H1 (cell line): ENCODE results near the gene SEC14L5. TPM values are rescaled to one million over a fixed set of nuclear protein-coding genes. Genes with fewer than 3 reads are reported as not detected.
A peak's percentile ranks its signal among the peaks of the same experiment; 100 is the strongest.

ENCODE experiments used
- ASH2L ChIP-seq: fragments of 200-600, 300-600 bp; sonication (generic); IDR thresholded peaks from one replicate; pipeline ENCODE4 v1.7.1; 2017; ENCODE audit warnings: low read length
- ATF2 ChIP-seq: IDR thresholded peaks from 2 replicates; pipeline ENCODE4 v1.6.1; 2012; ENCODE audit warnings: low read length, inconsistent platforms
- BACH1 ChIP-seq: IDR thresholded peaks from 2 replicates; pipeline ENCODE4 v1.6.1; 2012; ENCODE audit warnings: low read length, improper control_type of control experiment
- CREB1 ChIP-seq: IDR thresholded peaks from 2 replicates; pipeline ENCODE4 v1.6.1; 2012; ENCODE audit warnings: inconsistent platforms
- CTBP2 ChIP-seq: IDR thresholded peaks from 2 replicates; pipeline ENCODE4 v1.7.0; 2011; ENCODE audit warnings: borderline replicate concordance, mild to moderate bottlenecking, moderate library complexity, mixed read lengths, low read length; ENCODE audit not compliant: insufficient read depth, insufficient read length
- EZH2 ChIP-seq: fragments of 200-600 bp; sonication (generic); IDR thresholded peaks from 2 replicates; pipeline ENCODE4 v1.7.1; 2012; ENCODE audit warnings: low read depth, mild to moderate bottlenecking, moderate library complexity, low read length, inconsistent platforms; ENCODE audit not compliant: severe bottlenecking
- GTF2F1 ChIP-seq: IDR thresholded peaks from 2 replicates; pipeline ENCODE4 v1.6.1; 2012; ENCODE audit warnings: low read depth, low read length, improper control_type of control experiment, borderline replicate concordance
- KDM4A ChIP-seq: IDR thresholded peaks from one replicate; pipeline ENCODE4 v1.7.1; 2012; ENCODE audit warnings: low read depth, mild to moderate bottlenecking, moderate library complexity, low read length, inconsistent platforms; ENCODE audit not compliant: severe bottlenecking
- KDM5A ChIP-seq: fragments of 200-600 bp; IDR thresholded peaks from 2 replicates; pipeline ENCODE4 v1.7.1; 2012; ENCODE audit warnings: mild to moderate bottlenecking, low read length, inconsistent platforms, mixed read lengths
- MAX ChIP-seq: IDR thresholded peaks from 2 replicates; pipeline ENCODE4 v1.6.1; 2012; ENCODE audit warnings: inconsistent platforms
- RNF2 ChIP-seq: fragments of 200-900, 300-1000 bp; sonication (generic); IDR thresholded peaks from 2 replicates; pipeline ENCODE4 v1.7.1; 2016; ENCODE audit warnings: borderline replicate concordance, low read depth, mild to moderate bottlenecking, antibody characterized with exemption, low read length; ENCODE audit not compliant: poor library complexity, severe bottlenecking; ENCODE audit errors: missing control alignments
- SP2 ChIP-seq: IDR thresholded peaks from 2 replicates; pipeline ENCODE4 v1.6.1; 2012; ENCODE audit warnings: mild to moderate bottlenecking, low read length, inconsistent platforms
- SP4 ChIP-seq: IDR thresholded peaks from 2 replicates; pipeline ENCODE4 v1.6.1; 2012; ENCODE audit warnings: low read length, inconsistent platforms
- SUZ12 ChIP-seq: fragments of 200-600 bp; sonication (generic); IDR thresholded peaks from 2 replicates; pipeline ENCODE4 v1.6.1; 2012; ENCODE audit warnings: mild to moderate bottlenecking, inconsistent platforms, low read length, moderate library complexity, mixed read lengths
- TBP ChIP-seq: IDR thresholded peaks from 2 replicates; pipeline ENCODE4 v1.6.1; 2011; ENCODE audit warnings: low read depth, low read length, improper control_type of control experiment
- TCF12 ChIP-seq: IDR thresholded peaks from 2 replicates; pipeline ENCODE4 v1.6.1; 2011; ENCODE audit warnings: low read depth, mild to moderate bottlenecking, low read length
- polyA plus RNA-seq, 7 experiments: library from polyadenylated mRNA; depleted of rRNA in 3 of 7; stranded (reverse) in 5 of 7; unstranded in 2 of 7; fragments of >200 nt in 5 of 7; fragments of 200-250 nt in 2 of 7; gene quantifications; 1 replicate in 5 of 7; 2 replicates in 1 of 7; 4 replicates in 1 of 7; pipeline versions ENCODE4 v1.2.1 to v1.2.3, GENCODE V29; 2011 to 2013; ENCODE audit warnings: missing spikeins in 2 of 7, mixed read lengths in 2 of 7
- total RNA-seq: library from RNA; stranded (reverse); fragmentation: NEBNext Ultra II Directional; extraction: Animal tissue kit (Norgen Biotek cat#: 25700); gene quantifications from 2 replicates; pipeline ENCODE4 v1.2.1, GENCODE V29; 2021
- TF ChIP-seq, protein P1 (sequence below), 3 experiments: IDR thresholded peaks; 1 replicate in 2 of 3; 2 replicates in 1 of 3; pipeline versions ENCODE4 v1.5.1 to v1.6.1; 2011; ENCODE audit warnings: low read length in 3 of 3, mild to moderate bottlenecking in 3 of 3, inconsistent platforms in 2 of 3, low read depth in 1 of 3, moderate library complexity in 1 of 3; ENCODE audit not compliant: insufficient read depth in 1 of 3; ENCODE audit errors: control extremely low read depth in 1 of 3

Gene SEC14L5
- total and polyA plus RNA-seq, 2 of the 8 experiments (the other 6 are each of a cell fraction or from before 2014, with no cell fraction given): 1.9 to 3.0 TPM

GRCh38 chr16:5058476-5058875, 100.3 kb downstream of the SEC14L5 start (continued):
- TF ChIP-seq, protein P1, sequence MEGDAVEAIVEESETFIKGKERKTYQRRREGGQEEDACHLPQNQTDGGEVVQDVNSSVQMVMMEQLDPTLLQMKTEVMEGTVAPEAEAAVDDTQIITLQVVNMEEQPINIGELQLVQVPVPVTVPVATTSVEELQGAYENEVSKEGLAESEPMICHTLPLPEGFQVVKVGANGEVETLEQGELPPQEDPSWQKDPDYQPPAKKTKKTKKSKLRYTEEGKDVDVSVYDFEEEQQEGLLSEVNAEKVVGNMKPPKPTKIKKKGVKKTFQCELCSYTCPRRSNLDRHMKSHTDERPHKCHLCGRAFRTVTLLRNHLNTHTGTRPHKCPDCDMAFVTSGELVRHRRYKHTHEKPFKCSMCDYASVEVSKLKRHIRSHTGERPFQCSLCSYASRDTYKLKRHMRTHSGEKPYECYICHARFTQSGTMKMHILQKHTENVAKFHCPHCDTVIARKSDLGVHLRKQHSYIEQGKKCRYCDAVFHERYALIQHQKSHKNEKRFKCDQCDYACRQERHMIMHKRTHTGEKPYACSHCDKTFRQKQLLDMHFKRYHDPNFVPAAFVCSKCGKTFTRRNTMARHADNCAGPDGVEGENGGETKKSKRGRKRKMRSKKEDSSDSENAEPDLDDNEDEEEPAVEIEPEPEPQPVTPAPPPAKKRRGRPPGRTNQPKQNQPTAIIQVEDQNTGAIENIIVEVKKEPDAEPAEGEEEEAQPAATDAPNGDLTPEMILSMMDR (IDR thresholded peaks at IDR 0.05; ENCODE audit: control extremely low read depth in 1 of 3, insufficient read depth in 1 of 3, low read depth in 1 of 3, low read length in 3 of 3): peak; percentile 62 to 88 (median 65)
- TF ChIP-seq TBP: peak; percentile 69; the same call in 1 of the 2 replicates
- no peak for TF ChIP-seq MAX
- TF ChIP-seq EZH2: no peak
- no peak for TF ChIP-seq SUZ12
- TF ChIP-seq GTF2F1: no peak
- TF ChIP-seq TCF12: no peak
- no peak for TF ChIP-seq RNF2
- no peak for TF ChIP-seq CTBP2
- TF ChIP-seq BACH1: no peak
- TF ChIP-seq KDM5A: no peak
- no peak for TF ChIP-seq SP2
- TF ChIP-seq KDM4A: no peak
- 0 out of 2 replicates have a peak, but pooled peaks have one; percentile 38 for TF ChIP-seq ATF2
- no peak for TF ChIP-seq ASH2L
- no peak for TF ChIP-seq SP4
- TF ChIP-seq CREB1: peak; percentile 50
- TF ChIP-seq, all 59 proteins: peak for 9
